GM12878 (cell line): ENCODE data around the gene ZFP36. TPM values are rescaled to one million over a fixed set of nuclear protein-coding genes. Genes with fewer than 3 reads are reported as not detected.

Experiments
- ATAC-seq: fragments of 200-7000 bp; cut with Tn5 transposase; 3 replicates; pipeline ENCODE4 v1.9.1; 2020; ENCODE audit warnings: mild to moderate bottlenecking, moderate library complexity
- BruUV-seq: library from RNA; stranded (reverse); fragments of 400-500 nt; replicated peaks from 2 replicates; lab custom pipeline; 2021; lab: Mats Ljungman, UMichigan
- CTCF ChIA-PET: fragments of 300-600 bp; sonication (Branson Sonifier 250); formaldehyde crosslinking; extraction: SDS; loops from one replicate; lab custom pipeline; 2021; ENCODE audit warnings: inconsistent platforms; lab: Yijun Ruan, JAX
- POLR2A ChIA-PET: fragments of 350-600 bp; formaldehyde crosslinking; extraction: SDS; loops from one replicate; lab custom pipeline; 2021; ENCODE audit warnings: inconsistent platforms; lab: Charles Lee
- RAD21 ChIA-PET: fragments of 300-600 bp; sonication (Branson Sonifier 250); formaldehyde crosslinking; loops from one replicate; lab custom pipeline; 2023; ENCODE audit warnings: antibody characterized with exemption; ENCODE audit not compliant: unreplicated experiment; lab: Charles Lee
- SMC1A ChIA-PET: fragments of 300-600 bp; sonication (Branson Sonifier 250); formaldehyde crosslinking; loops from one replicate; lab custom pipeline; 2023; ENCODE audit not compliant: unreplicated experiment, uncharacterized antibody; lab: Charles Lee
- DNase-seq: peaks from one replicate; pipeline ENCODE4 v3.0.0-alpha.2; 2011; ENCODE audit warnings: low read depth, low spot score
- FAIRE-seq: peaks from 3 replicates; lab custom pipeline; 2011; peaks lifted over from hg19 to GRCh38; lab: Jason Lieb, UNC
- H2AFZ ChIP-seq: 2 replicates; pipeline ENCODE4 v1.6.0; 2011; ENCODE audit warnings: low read depth, low read length, control low read depth; ENCODE audit not compliant: control insufficient read depth
- H3K27ac ChIP-seq: 2 replicates; pipeline ENCODE4 v1.5.1; 2011; ENCODE audit warnings: control low read depth; ENCODE audit not compliant: control insufficient read depth, insufficient read depth
- H3K27me3 ChIP-seq, 2 experiments: replicated peaks in 1 of 2; 2 replicates each; pipeline versions ENCODE4 v1.6.0 to v1.6.1; 2011; ENCODE audit warnings: low read length in 1 of 2; ENCODE audit not compliant: control insufficient read depth in 2 of 2, insufficient read depth in 2 of 2
- H3K36me3 ChIP-seq, 2 experiments: 2 replicates each; pipeline ENCODE4 v1.5.1; 2011; ENCODE audit warnings: low read length in 1 of 2; ENCODE audit not compliant: control insufficient read depth in 2 of 2, insufficient read depth in 2 of 2
- H3K4me1 ChIP-seq: 2 replicates; pipeline ENCODE4 v1.6.1; 2011; ENCODE audit warnings: mild to moderate bottlenecking, low read length, moderate library complexity, mixed read lengths; ENCODE audit not compliant: control insufficient read depth, insufficient read depth
- H3K4me2 ChIP-seq: 2 replicates; pipeline ENCODE4 v1.6.0; 2011; ENCODE audit warnings: control low read depth; ENCODE audit not compliant: control insufficient read depth, insufficient read depth
- H3K4me3 ChIP-seq: fragments of 200-600 bp; sonication (generic); 2 replicates; pipeline ENCODE4 v1.5.1; 2016
- H3K79me2 ChIP-seq: 2 replicates; pipeline ENCODE4 v1.6.0; 2011; ENCODE audit warnings: low read length; ENCODE audit not compliant: control insufficient read depth, insufficient read depth
- H3K9ac ChIP-seq: 2 replicates; pipeline ENCODE4 v1.8.0; 2011; ENCODE audit warnings: low read length, control low read depth, mixed read lengths; ENCODE audit not compliant: control insufficient read depth, insufficient read depth
- H3K9me3 ChIP-seq: replicated peaks from 3 replicates; pipeline ENCODE4 v1.5.1; 2011; ENCODE audit warnings: mild to moderate bottlenecking, low read length; ENCODE audit not compliant: control insufficient read depth, insufficient read depth
- H4K20me1 ChIP-seq: 2 replicates; pipeline ENCODE4 v1.6.0; 2011; ENCODE audit not compliant: control insufficient read depth, insufficient read depth
- EGR1 ChIP-seq, 2 experiments: IDR thresholded peaks; 1 replicate in 1 of 2; 2 replicates in 1 of 2; pipeline ENCODE4 v1.6.1; 2011 to 2012; ENCODE audit warnings: low read depth in 2 of 2, low read length in 2 of 2, borderline replicate concordance in 1 of 2, mild to moderate bottlenecking in 1 of 2, moderate library complexity in 1 of 2
- RB1 ChIP-seq: fragments of 450-650 bp; formaldehyde crosslinking; IDR thresholded peaks from 2 replicates; pipeline ENCODE4 v1.6.1; 2017; ENCODE audit warnings: mild to moderate bottlenecking, borderline replicate concordance
- SIX5 ChIP-seq: IDR thresholded peaks from 2 replicates; pipeline ENCODE4 v1.6.1; 2011; ENCODE audit warnings: mild to moderate bottlenecking, low read depth, low read length, moderate library complexity; ENCODE audit not compliant: severe bottlenecking
- SPI1 ChIP-seq: IDR thresholded peaks from 2 replicates; pipeline ENCODE4 v1.6.1; 2011; ENCODE audit warnings: low read depth, mild to moderate bottlenecking, low read length, moderate library complexity, borderline replicate concordance; ENCODE audit not compliant: insufficient read depth
- SREBF1 ChIP-seq: IDR thresholded peaks from 2 replicates; pipeline ENCODE4 v1.6.1; 2012; ENCODE audit warnings: mild to moderate bottlenecking, low read length
- ZNF384 ChIP-seq: IDR thresholded peaks from 2 replicates; pipeline ENCODE4 v1.6.1; 2012; ENCODE audit warnings: low read depth, mild to moderate bottlenecking, low read length, improper control_type of control experiment, borderline replicate concordance
- WGBS: methylation state at CpG from one replicate; pipeline ENCODE4 v1.1.6; 2016; ENCODE audit warnings: low lambda C conversion rate; ENCODE audit not compliant: insufficient replicate concordance, insufficient coverage; ENCODE audit errors: missing lambda C conversion rate; 5-methylcytosine and 5-hydroxymethylcytosine counted together
- in situ Hi-C: fragments of 300-500 bp; cut with MboI; formaldehyde crosslinking; loops from 9 replicates; pipeline ENCODE4 v1.14.3; 2018; ENCODE audit warnings: mixed read lengths
- intact Hi-C: fragments of 100-400 bp; cut with micrococcal nuclease; formaldehyde crosslinking; loops from one replicate; pipeline ENCODE4 v1.14.2; 2022; ENCODE audit not compliant: unreplicated experiment
- polyA plus RNA-seq, 11 experiments: library from polyadenylated mRNA; depleted of rRNA in 4 of 11; unstranded in 6 of 11; stranded (reverse) in 5 of 11; fragments of >200 nt; fragmentation: Nextera tagmentation in 4 of 11; fragmentation: Illumina TruSeq in 1 of 11; extraction: Ambion mirVana in 4 of 11; extraction: Trizol in 1 of 11; gene quantifications; 1 replicate in 1 of 11; 2 replicates in 10 of 11; pipeline versions ENCODE4 v1.2.1 to v1.2.3, GENCODE V29; 2011 to 2016; ENCODE audit warnings: inconsistent platforms in 2 of 11, missing spikeins in 2 of 11, low read depth in 1 of 11
- total RNA-seq, 4 experiments: library from RNA; depleted of rRNA in 3 of 4; stranded (reverse); fragments of >200 nt in 3 of 4; fragmentation: Illumina TruSeq in 1 of 4; extraction: Trizol in 1 of 4; gene quantifications; 2 replicates each; pipeline versions ENCODE4 v1.2.1 to v1.2.3, GENCODE V29; 2013 to 2021
- TF ChIP-seq, protein P1 (sequence below): IDR thresholded peaks from 2 replicates; pipeline ENCODE4 v1.6.1; 2011; ENCODE audit warnings: mild to moderate bottlenecking, low read depth, low read length, moderate library complexity; ENCODE audit not compliant: insufficient replicate concordance
- TF ChIP-seq, protein P2 (sequence below): fragments of 450-650 bp; IDR thresholded peaks from 2 replicates; pipeline ENCODE4 v1.6.1; 2017; ENCODE audit warnings: mild to moderate bottlenecking

ZFP36 gene
- total and polyA plus RNA-seq, 10 of the 15 experiments (the other 5 are each of a cell fraction or from before 2014, with no cell fraction given): 5.3 to 55.0 (median 18.1) TPM

DNA sequence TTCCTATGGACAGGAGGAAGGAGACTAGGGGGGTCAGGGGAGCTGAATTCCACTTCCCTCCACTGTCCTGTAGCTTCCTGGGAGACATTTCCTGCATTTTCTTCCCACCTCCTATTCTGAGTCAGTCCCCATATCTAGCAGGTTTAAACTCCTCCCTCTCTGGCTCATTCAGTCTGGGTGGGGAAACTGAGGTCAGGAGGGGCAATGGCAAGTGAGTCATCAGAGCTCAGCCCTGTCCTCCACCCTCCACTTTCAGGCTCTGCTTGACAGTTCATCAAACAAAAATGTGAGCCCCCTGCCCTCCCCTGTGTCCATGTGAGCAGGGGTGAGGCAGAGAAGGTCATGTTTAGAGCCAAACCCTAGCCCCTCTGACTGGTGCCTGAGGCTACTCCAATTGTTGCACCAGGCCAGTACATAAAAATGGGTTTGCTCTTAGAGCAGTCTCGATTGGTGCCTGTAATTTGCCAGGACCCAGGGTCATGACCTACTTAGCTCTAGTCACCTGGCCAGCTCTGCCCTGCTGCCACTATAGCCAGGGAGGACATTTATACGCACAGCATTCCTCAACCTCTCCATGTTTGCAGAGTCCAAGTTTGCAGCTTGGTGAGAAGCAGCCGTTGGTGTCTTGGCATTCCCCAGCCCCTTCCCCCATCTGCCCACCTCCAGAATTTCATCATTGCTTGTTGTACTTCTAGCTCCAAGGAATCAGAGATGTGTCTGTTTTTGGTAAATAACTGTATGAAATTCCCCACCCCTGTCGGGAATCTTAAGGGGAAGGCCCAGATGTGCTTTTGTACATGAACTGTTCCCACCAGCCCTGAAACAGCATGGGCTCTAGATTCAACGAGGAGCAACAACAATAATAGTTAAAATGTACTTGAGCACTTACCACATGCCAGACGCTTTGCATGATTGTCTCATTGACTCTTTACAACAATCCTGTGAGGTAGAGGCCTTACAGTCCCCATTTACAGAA, 43.7 kb upstream of the ZFP36 start:
- SMC1A ChIA-PET: no interaction called here
- DNase-seq (no peak), FAIRE-seq (no peak), ATAC-seq (no peak)
- H3K4me1 ChIP-seq: peaks cover 8% of the 10 kb centered on the region
- CTCF ChIA-PET: interaction anchor here (0.5 to 0.7 kb wide), 2 partner anchors 49 to 78 kb away, joined by 3 read pairs; partner anchors contain the start of gene PLEKHG2
- POLR2A ChIA-PET: no interaction called here
- intact Hi-C loops (no loop called here), in situ Hi-C loops (no loop called here)
- H3K27ac ChIP-seq: no peak overlapping the region
- no peaks in the 10 kb centered on the region for H4K20me1 ChIP-seq
- no peak overlapping the region for H3K4me2 ChIP-seq
- TF ChIP-seq SREBF1: no peak
- TF ChIP-seq, protein P1, sequence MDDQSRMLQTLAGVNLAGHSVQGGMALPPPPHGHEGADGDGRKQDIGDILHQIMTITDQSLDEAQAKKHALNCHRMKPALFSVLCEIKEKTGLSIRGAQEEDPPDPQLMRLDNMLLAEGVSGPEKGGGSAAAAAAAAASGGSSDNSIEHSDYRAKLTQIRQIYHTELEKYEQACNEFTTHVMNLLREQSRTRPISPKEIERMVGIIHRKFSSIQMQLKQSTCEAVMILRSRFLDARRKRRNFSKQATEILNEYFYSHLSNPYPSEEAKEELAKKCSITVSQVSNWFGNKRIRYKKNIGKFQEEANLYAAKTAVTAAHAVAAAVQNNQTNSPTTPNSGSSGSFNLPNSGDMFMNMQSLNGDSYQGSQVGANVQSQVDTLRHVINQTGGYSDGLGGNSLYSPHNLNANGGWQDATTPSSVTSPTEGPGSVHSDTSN: no peak
- no peak for TF ChIP-seq EGR1 (IDR thresholded peaks at IDR 0.05; ENCODE audit: borderline replicate concordance in 1 of 2, low read depth in 2 of 2, low read length in 2 of 2)
- TF ChIP-seq SIX5: no peak
- TF ChIP-seq, protein P2, sequence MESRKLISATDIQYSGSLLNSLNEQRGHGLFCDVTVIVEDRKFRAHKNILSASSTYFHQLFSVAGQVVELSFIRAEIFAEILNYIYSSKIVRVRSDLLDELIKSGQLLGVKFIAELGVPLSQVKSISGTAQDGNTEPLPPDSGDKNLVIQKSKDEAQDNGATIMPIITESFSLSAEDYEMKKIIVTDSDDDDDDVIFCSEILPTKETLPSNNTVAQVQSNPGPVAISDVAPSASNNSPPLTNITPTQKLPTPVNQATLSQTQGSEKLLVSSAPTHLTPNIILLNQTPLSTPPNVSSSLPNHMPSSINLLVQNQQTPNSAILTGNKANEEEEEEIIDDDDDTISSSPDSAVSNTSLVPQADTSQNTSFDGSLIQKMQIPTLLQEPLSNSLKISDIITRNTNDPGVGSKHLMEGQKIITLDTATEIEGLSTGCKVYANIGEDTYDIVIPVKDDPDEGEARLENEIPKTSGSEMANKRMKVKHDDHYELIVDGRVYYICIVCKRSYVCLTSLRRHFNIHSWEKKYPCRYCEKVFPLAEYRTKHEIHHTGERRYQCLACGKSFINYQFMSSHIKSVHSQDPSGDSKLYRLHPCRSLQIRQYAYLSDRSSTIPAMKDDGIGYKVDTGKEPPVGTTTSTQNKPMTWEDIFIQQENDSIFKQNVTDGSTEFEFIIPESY: no peak
- no peak for TF ChIP-seq SPI1
- no peak for TF ChIP-seq RB1
- no peak for TF ChIP-seq ZNF384
- RAD21 ChIA-PET: no interaction called here
- 44% methylated on average over 6 of the region's 6 CpGs for WGBS
- H3K4me3 ChIP-seq: no peak overlapping the region
- no TSS peak for BruUV-seq
- H3K9me3 ChIP-seq: no peaks in the 10 kb centered on the region
- no peak overlapping the region for H3K9ac ChIP-seq
- H3K79me2 ChIP-seq: no peaks in the 10 kb centered on the region
- no peaks in the 10 kb centered on the region for H3K27me3 ChIP-seq
- H3K36me3 ChIP-seq: peaks cover 5 to 8% of the 10 kb centered on the region in 2 experiments; a peak in 3 of 4 replicates
- H2AFZ ChIP-seq: no peak overlapping the region
